Activated CD4-positive, CD25-positive, alpha-beta regulatory T cell treated with anti-CD3 and anti-CD28 coated beads, Interleukin-2, amount 50 U/mL, for 24 hours (primary cell): ENCODE data around the gene LYRM1.
A peak's percentile ranks its signal among the peaks of the same experiment; 100 is the strongest.
"Not testable (repeated sequence)": the region's sequence is repeated elsewhere in the genome, so short reads cannot be mapped to it uniquely, and the experiment has no call there.

Experiments used
- ATAC-seq, 2 donors: fragments of 150-1000 bp; cut with Tn5 transposase; one replicate each; pipeline ENCODE4 v1.10.0; 2021; ENCODE audit warnings: mild to moderate bottlenecking in 1 of 2, moderate library complexity in 1 of 2

LYRM1 gene

GRCh38 chr16:20900299-20901067 lies at the start of gene LYRM1, which contains the start of gene DCUN1D3:
Gene LYRM1, plus strand, starts transcription at chr16:20900771. Its CDS starts 14,785 bp downstream, at chr16:20915556.
Gene DCUN1D3, minus strand, starts transcription at chr16:20900358. Its CDS starts 37,820 bp downstream, at chr16:20862538.
- peak; percentile 86 to 87 for ATAC-seq

GRCh38 chr16:20850981-20851380 lies 49.6 kb upstream of the LYRM1 start:
- no peak for ATAC-seq

GRCh38 chr16:20851601-20852000 lies 49.0 kb upstream of the LYRM1 start:
- no peak for ATAC-seq

GRCh38 chr16:20853143-20853542 lies 47.4 kb upstream of the LYRM1 start:
- no peak for ATAC-seq

GRCh38 chr16:20853981-20854620 lies 46.5 kb upstream of the LYRM1 start:
- no peak for ATAC-seq

- no peak for ATAC-seq
These were observed 45.6 kb upstream of the LYRM1 start for GRCh38 chr16:20854963-20855362.

GRCh38 chr16:20857281-20857680 lies 43.3 kb upstream of the LYRM1 start:
- ATAC-seq = no peak

GRCh38 chr16:20859229-20859628 lies 41.3 kb upstream of the LYRM1 start:
- ATAC-seq = no peak

- no peak for ATAC-seq
These were observed 40.9 kb upstream of the LYRM1 start for GRCh38 chr16:20859699-20860098.

- no peak for ATAC-seq
These were observed 40.2 kb upstream of the LYRM1 start for GRCh38 chr16:20860361-20860760.

GRCh38 chr16:20860995-20861394 lies 39.6 kb upstream of the LYRM1 start:
- not testable (repeated sequence) for ATAC-seq

- ATAC-seq = no peak
These were observed 38.2 kb upstream of the LYRM1 start for GRCh38 chr16:20862162-20862960.

GRCh38 chr16:20864376-20864775 lies 36.2 kb upstream of the LYRM1 start:
- ATAC-seq = not testable (repeated sequence)

- peak; percentile 72 to 81 for ATAC-seq
These were observed 35.0 kb upstream of the LYRM1 start for GRCh38 chr16:20865420-20866131.

- peak in 1 of 2 donors; percentile 44 for ATAC-seq
These were observed 34.3 kb upstream of the LYRM1 start for GRCh38 chr16:20866145-20866772.

GRCh38 chr16:20866801-20867200 lies 33.8 kb upstream of the LYRM1 start:
- no peak for ATAC-seq

GRCh38 chr16:20867585-20867984 lies 33.0 kb upstream of the LYRM1 start:
- ATAC-seq = no peak

- ATAC-seq = no peak
These were observed 31.7 kb upstream of the LYRM1 start for GRCh38 chr16:20868890-20869289.

- ATAC-seq = no peak
These were observed 30.3 kb upstream of the LYRM1 start for GRCh38 chr16:20870122-20870820.

GRCh38 chr16:20871258-20871657 lies 29.3 kb upstream of the LYRM1 start:
- no peak for ATAC-seq
